Measurements from ENCODE around the gene CFAP74.

- TF ChIP-seq CTCF (IDR thresholded peaks at IDR 0.05) (peak in 2 of 4 donors; percentile 8 to 14), POLR2A (IDR thresholded peaks at IDR 0.05) (peak; percentile 84)
These were observed 84.7 kb downstream of the CFAP74 start, which contains the start of gene TMEM52 for GRCh38 chr1:1918901-1919303.
